ENCODE measurements around the gene PLEKHG2. TPM values are rescaled to one million over a fixed set of nuclear protein-coding genes. Genes with fewer than 3 reads are reported as not detected.
A peak's percentile ranks its signal among the peaks of the same experiment; 100 is the strongest.
"Not testable (repeated sequence)": the region's sequence is repeated elsewhere in the genome, so short reads cannot be mapped to it uniquely, and the experiment has no call there.

Gene PLEKHG2
- total and polyA plus RNA-seq, 7 experiments from 2014 or later = 2.6 to 205 (median 21.7) TPM

- no peaks in the 10 kb centered on the region for H3K27me3 Mint-ChIP-seq
- Histone ChIP-seq H3K27ac (ENCODE audit: low read depth, low read length) (peak within 1 kb of the TSS; percentile 98), H3K27me3 (ENCODE audit: control insufficient read depth in 2 of 2, insufficient read depth in 2 of 2, low read length in 2 of 2) (no peaks in the 10 kb centered on the region), H3K9me3 (ENCODE audit: control insufficient read depth in 2 of 3, low read length in 3 of 3) (no peaks in the 10 kb centered on the region), H3K36me3 (ENCODE audit: control insufficient read depth in 2 of 3, insufficient read depth in 3 of 3, low read length in 3 of 3) (peaks cover 0 to 4% (median 0%) of the 10 kb centered on the region in 3 experiments), H3K4me1 (ENCODE audit: control insufficient read depth in 2 of 2, insufficient read depth in 2 of 2, low read length in 2 of 2) (peaks cover 35 to 46% of the 10 kb centered on the region in 2 donors), H3K4me3 (ENCODE audit: low read length) (peak within 1 kb of the TSS; percentile 77)
- ChIA-PET CTCF (interaction anchor here (0.6 to 2.2 kb wide), 4 partner anchors 55 to 975 kb away, joined by 3 to 8 read pairs (median 4); no protein-coding TSS in a partner anchor), POLR2A (interaction anchor here (0.6 to 5.4 kb wide), 36 partner anchors 9 to 1071 kb away, joined by 3 to 115 read pairs (median 4); partner anchors contain the start of genes DYRK1B, EID2, EID2B and GMFG)
- H3K4me1 Mint-ChIP-seq = peaks cover 37 to 60% (median 47%) of the 10 kb centered on the region in 7 donors
- peak; percentile 84 to 99 (median 97) for DNase-seq
- H3K4me3 Mint-ChIP-seq = peak within 1 kb of the TSS; percentile 91 to 100 (median 97)
- peak within 1 kb of the TSS; percentile 95 to 100 (median 99) for H3K27ac Mint-ChIP-seq
- peaks cover 0 to 3% (median 0%) of the 10 kb centered on the region in 11 donors for H3K9me3 Mint-ChIP-seq
- intact Hi-C loops (cut with micrococcal nuclease) = loop anchor here (1.0 to 10.0 kb wide), 11 partner anchors 9 to 1269 kb away; partner anchors contain the start of genes MED29 (in 2 of the 2), PAF1 (in 2 of the 2), PLEKHG2 (in 2 of the 2) and TIMM50 (in 2 of the 2)
- H3K36me3 Mint-ChIP-seq = peaks cover 6 to 17% (median 11%) of the 10 kb centered on the region in 5 donors
- ATAC-seq = peak; percentile 96
Observed at GRCh38 chr19:39445196-39446111, 33.0 kb downstream of the PLEKHG2 start, which contains the start of gene SUPT5H. TSS of gene SUPT5H (plus strand) at chr19:39445582. CDS start at chr19:39445891, 309 bp downstream.

- ATAC-seq (no peak), DNase-seq (no peak)
- CTCF ChIA-PET = interaction anchor here (2.2 kb wide), 1 partner anchor 226 kb away, joined by 8 read pairs; no protein-coding TSS in a partner anchor
Observed at GRCh38 chr19:39446365-39447084, 34.1 kb downstream of the PLEKHG2 start.

GRCh38 chr19:39448271-39448670 is 35.8 kb downstream of the PLEKHG2 start:
- Histone ChIP-seq H3K4me1 (ENCODE audit: control insufficient read depth in 2 of 2, insufficient read depth in 2 of 2, low read length in 2 of 2) (peaks cover 35 to 49% of the 10 kb centered on the region in 2 donors), H3K27ac (ENCODE audit: low read depth, low read length) (peak overlapping the region; percentile 52), H3K36me3 (ENCODE audit: control insufficient read depth in 2 of 3, insufficient read depth in 3 of 3, low read length in 3 of 3) (peaks cover 0 to 23% (median 0%) of the 10 kb centered on the region in 3 experiments), H3K9me3 (ENCODE audit: control insufficient read depth in 2 of 3, low read length in 3 of 3) (no peaks in the 10 kb centered on the region), H3K27me3 (ENCODE audit: control insufficient read depth in 2 of 2, insufficient read depth in 2 of 2, low read length in 2 of 2) (no peaks in the 10 kb centered on the region), H3K4me3 (ENCODE audit: low read length) (peak overlapping the region; percentile 31)
- CTCF ChIA-PET = no interaction called here
- no peak for DNase-seq
- Mint-ChIP-seq H3K36me3 (peaks cover 10 to 31% (median 26%) of the 10 kb centered on the region in 5 donors), H3K27ac (peak overlapping the region; percentile 58 to 88 (median 82)), H3K4me1 (peaks cover 54 to 85% (median 68%) of the 10 kb centered on the region in 7 donors), H3K9me3 (peaks cover 0 to 5% (median 0%) of the 10 kb centered on the region in 11 donors), H3K4me3 (peak overlapping the region; percentile 50 to 100 (median 96)), H3K27me3 (no peaks in the 10 kb centered on the region)
- intact Hi-C loops (cut with micrococcal nuclease) = loop anchor here in 1 of 2 donors (10.0 kb wide), 1 partner anchor 1267 kb away; the partner anchor contains the start of genes COQ8B and ITPKC
- no peak for ATAC-seq
- POLR2A ChIA-PET = interaction anchor here (5.4 kb wide), 1 partner anchor 14 kb away, joined by 115 read pairs; the partner anchor contains the start of gene RPS16

More at GRCh38 chr19:39446365-39447084, 34.1 kb downstream of the PLEKHG2 start:
- H3K4me1 ChIP-seq (ENCODE audit: control insufficient read depth in 2 of 2, insufficient read depth in 2 of 2, low read length in 2 of 2) = peaks cover 35 to 49% of the 10 kb centered on the region in 2 donors
- no peaks in the 10 kb centered on the region for H3K27me3 Mint-ChIP-seq
- peaks cover 6 to 17% (median 12%) of the 10 kb centered on the region in 5 donors for H3K36me3 Mint-ChIP-seq
- H3K4me3 ChIP-seq (ENCODE audit: low read length) = peak overlapping the region; percentile 77
- H3K36me3 ChIP-seq (ENCODE audit: control insufficient read depth in 2 of 3, insufficient read depth in 3 of 3, low read length in 3 of 3) = peaks cover 0 to 7% (median 0%) of the 10 kb centered on the region in 3 experiments
- H3K27ac Mint-ChIP-seq = peak overlapping the region; percentile 95 to 100 (median 99)
- no peaks in the 10 kb centered on the region for H3K9me3 ChIP-seq (ENCODE audit: control insufficient read depth in 2 of 3, low read length in 3 of 3)
- H3K4me3 Mint-ChIP-seq = peak overlapping the region; percentile 91 to 100 (median 97)
- H3K9me3 Mint-ChIP-seq = peaks cover 0 to 3% (median 0%) of the 10 kb centered on the region in 11 donors
- H3K27ac ChIP-seq (ENCODE audit: low read depth, low read length) = peak overlapping the region; percentile 98
- POLR2A ChIA-PET = interaction anchor here (0.7 to 5.4 kb wide), 12 partner anchors 11 to 644 kb away, joined by 3 to 115 read pairs (median 4); partner anchors contain the start of genes EID2B, PLEKHG2, RPS16 and ZFP36
- no peaks in the 10 kb centered on the region for H3K27me3 ChIP-seq (ENCODE audit: control insufficient read depth in 2 of 2, insufficient read depth in 2 of 2, low read length in 2 of 2)
- peaks cover 39 to 67% (median 52%) of the 10 kb centered on the region in 7 donors for H3K4me1 Mint-ChIP-seq
- intact Hi-C loops (cut with micrococcal nuclease) = loop anchor here in 1 of 2 donors (10.0 kb wide), 1 partner anchor 1268 kb away; the partner anchor contains the start of genes COQ8B and ITPKC

GRCh38 chr19:39449116-39449797 is 36.8 kb downstream of the PLEKHG2 start:
- peaks cover 59 to 89% (median 74%) of the 10 kb centered on the region in 7 donors for H3K4me1 Mint-ChIP-seq
- Histone ChIP-seq H3K4me1 (ENCODE audit: control insufficient read depth in 2 of 2, insufficient read depth in 2 of 2, low read length in 2 of 2) (peaks cover 35 to 47% of the 10 kb centered on the region in 2 donors), H3K9me3 (ENCODE audit: control insufficient read depth in 2 of 3, low read length in 3 of 3) (no peaks in the 10 kb centered on the region), H3K27ac (ENCODE audit: low read depth, low read length) (peak overlapping the region; percentile 34), H3K27me3 (ENCODE audit: control insufficient read depth in 2 of 2, insufficient read depth in 2 of 2, low read length in 2 of 2) (no peaks in the 10 kb centered on the region), H3K36me3 (ENCODE audit: control insufficient read depth in 2 of 3, insufficient read depth in 3 of 3, low read length in 3 of 3) (peaks cover 0 to 33% (median 5%) of the 10 kb centered on the region in 3 experiments), H3K4me3 (ENCODE audit: low read length) (no peak overlapping the region)
- peak overlapping the region; percentile 57 to 100 (median 74) for H3K4me3 Mint-ChIP-seq
- no peaks in the 10 kb centered on the region for H3K27me3 Mint-ChIP-seq
- H3K36me3 Mint-ChIP-seq = peaks cover 11 to 32% (median 26%) of the 10 kb centered on the region in 5 donors
- peaks cover 0 to 5% (median 0%) of the 10 kb centered on the region in 11 donors for H3K9me3 Mint-ChIP-seq
- no peak for DNase-seq
- intact Hi-C loops (cut with micrococcal nuclease) = loop anchor here in 1 of 2 donors (10.0 kb wide), 1 partner anchor 1266 kb away; the partner anchor contains the start of genes COQ8B and ITPKC
- no peak for ATAC-seq
- POLR2A ChIA-PET = interaction anchor here (0.6 to 5.4 kb wide), 2 partner anchors 9 to 15 kb away, joined by 3 to 115 read pairs; partner anchors contain the start of gene RPS16
- CTCF ChIA-PET = interaction anchor here (0.6 kb wide), 1 partner anchor 26 kb away, joined by 4 read pairs; no protein-coding TSS in a partner anchor
- peak overlapping the region; percentile 58 to 88 (median 80) for H3K27ac Mint-ChIP-seq

GRCh38 chr19:39451257-39451656 is 38.8 kb downstream of the PLEKHG2 start:
- H3K36me3 Mint-ChIP-seq = peaks cover 5 to 30% (median 26%) of the 10 kb centered on the region in 5 donors
- H3K4me1 ChIP-seq (ENCODE audit: control insufficient read depth in 2 of 2, insufficient read depth in 2 of 2, low read length in 2 of 2) = peaks cover 29 to 36% of the 10 kb centered on the region in 2 donors

More at GRCh38 chr19:39451257-39451656, 38.8 kb downstream of the PLEKHG2 start:
- DNase-seq; H3K27me3 Mint-ChIP-seq; CTCF ChIA-PET; POLR2A ChIA-PET; H3K27me3 ChIP-seq (ENCODE audit: control insufficient read depth in 2 of 2, insufficient read depth in 2 of 2, low read length in 2 of 2); ATAC-seq; intact Hi-C loops (cut with micrococcal nuclease); H3K9me3 Mint-ChIP-seq; H3K4me3 ChIP-seq (ENCODE audit: low read length); H3K9me3 ChIP-seq (ENCODE audit: control insufficient read depth in 2 of 3, low read length in 3 of 3); H3K27ac ChIP-seq (ENCODE audit: low read depth, low read length): not testable (repeated sequence)
- peak overlapping the region in 1 of 10 donors; percentile 12 for H3K4me3 Mint-ChIP-seq
- peak overlapping the region in 2 of 9 donors; percentile 54 to 81 for H3K27ac Mint-ChIP-seq
- peaks cover 53 to 78% (median 65%) of the 10 kb centered on the region in 7 donors for H3K4me1 Mint-ChIP-seq
- H3K36me3 ChIP-seq (ENCODE audit: control insufficient read depth in 2 of 3, insufficient read depth in 3 of 3, low read length in 3 of 3) = peaks cover 0 to 29% (median 13%) of the 10 kb centered on the region in 3 experiments

Data from naive thymus-derived CD4-positive, alpha-beta T cell (primary cell).